Panc1 (cell line): Measurements from ENCODE around the gene CASP10. TPM values are rescaled to one million over a fixed set of nuclear protein-coding genes. Genes with fewer than 3 reads are reported as not detected.

Experiments used
- ATAC-seq: fragments of 200-7000 bp; cut with Tn5 transposase; 2 replicates; pipeline ENCODE4 v1.9.1; 2020; ENCODE audit warnings: mild to moderate bottlenecking, moderate library complexity
- BruUV-seq: library from RNA; stranded (reverse); fragments of 400-500 nt; replicated peaks from 2 replicates; lab custom pipeline; 2021; lab: Mats Ljungman, UMichigan
- CTCF ChIA-PET: fragments of 300-600 bp; sonication (Branson Sonifier 250); formaldehyde crosslinking; loops from one replicate; lab custom pipeline; 2022; ENCODE audit warnings: antibody characterized with exemption; lab: Charles Lee
- POLR2A ChIA-PET: fragments of 300-600 bp; sonication (Branson Sonifier 250); formaldehyde crosslinking; loops from one replicate; lab custom pipeline; 2022; ENCODE audit warnings: antibody characterized with exemption; lab: Charles Lee
- DNase-seq: peaks from one replicate; pipeline ENCODE4 v3.0.0-alpha.2; 2010; ENCODE audit warnings: low read depth, low spot score
- H3K27ac ChIP-seq: 2 replicates; pipeline ENCODE4 v1.5.1; 2011; ENCODE audit warnings: mild to moderate bottlenecking, low read length, inconsistent platforms
- H3K27me3 ChIP-seq: fragments of 200-500 bp; sonication (Bioruptor generic); 2 replicates; pipeline ENCODE4 v1.6.0; 2014; ENCODE audit warnings: low read length, inconsistent platforms; ENCODE audit not compliant: control insufficient read depth, insufficient read depth
- H3K36me3 ChIP-seq: fragments of 200-500 bp; sonication (Bioruptor generic); 2 replicates; pipeline ENCODE4 v1.5.1; 2014; ENCODE audit warnings: inconsistent platforms, mild to moderate bottlenecking, low read length, moderate library complexity; ENCODE audit not compliant: control insufficient read depth, insufficient read depth
- H3K4me1 ChIP-seq: 2 replicates; pipeline ENCODE4 v1.5.1; 2011; ENCODE audit warnings: inconsistent platforms, mild to moderate bottlenecking, low read length, moderate library complexity; ENCODE audit not compliant: control insufficient read depth, insufficient read depth
- H3K4me3 ChIP-seq, 2 experiments: 2 replicates each; pipeline ENCODE4 v1.5.1; 2011 to 2012; ENCODE audit warnings: low read depth in 2 of 2, low read length in 2 of 2, mild to moderate bottlenecking in 2 of 2, inconsistent platforms in 1 of 2, moderate library complexity in 1 of 2
- H3K9me3 ChIP-seq: fragments of 200-500 bp; sonication (Bioruptor generic); 2 replicates; pipeline ENCODE4 v1.5.1; 2014; ENCODE audit warnings: low read depth, mild to moderate bottlenecking, inconsistent platforms, low read length, moderate library complexity; ENCODE audit not compliant: control insufficient read depth, insufficient read depth
- CTCF ChIP-seq: fragments of 450-650 bp; IDR thresholded peaks from 2 replicates; pipeline ENCODE4 v1.5.1; 2017; ENCODE audit warnings: mild to moderate bottlenecking
- POLR2AphosphoS5 ChIP-seq: IDR thresholded peaks from 2 replicates; pipeline ENCODE4 v1.6.1; 2012; ENCODE audit warnings: mild to moderate bottlenecking, low read depth, low read length, moderate library complexity
- REST ChIP-seq, 2 experiments: IDR thresholded peaks; 2 replicates each; pipeline ENCODE4 v1.6.1; 2011 to 2012; ENCODE audit warnings: low read depth in 2 of 2, control low read depth in 1 of 2, low read length in 1 of 2, mild to moderate bottlenecking in 1 of 2, moderate library complexity in 1 of 2; ENCODE audit not compliant: insufficient read depth in 1 of 2
- SIN3A ChIP-seq: IDR thresholded peaks from 2 replicates; pipeline ENCODE4 v1.6.1; 2012; ENCODE audit warnings: low read depth, mild to moderate bottlenecking, low read length, moderate library complexity, borderline replicate concordance; ENCODE audit not compliant: insufficient read depth
- TCF7L2 ChIP-seq: IDR thresholded peaks from 2 replicates; pipeline ENCODE4 v1.6.1; 2011; ENCODE audit warnings: mild to moderate bottlenecking, low read depth, low read length, inconsistent platforms
- in situ Hi-C: cut with HindIII; loops from 2 replicates; pipeline ENCODE4 v1.10.0; 2016; ENCODE audit warnings: low sequenced_read_pairs, low pct_unique_long_range_greater_than_20kb
- intact Hi-C: fragments of 100-400 bp; cut with micrococcal nuclease; formaldehyde crosslinking; loops from one replicate; pipeline ENCODE4 v1.10.0; 2022; ENCODE audit not compliant: unreplicated experiment
- total RNA-seq: library from RNA; stranded (reverse); gene quantifications from one replicate; pipeline ENCODE4 v1.2.1, GENCODE V29; 2021; ENCODE audit not compliant: unreplicated experiment

CASP10 gene
- total RNA-seq, 1 experiment from 2014 or later, result 0.87 TPM

- no peak overlapping the region for H3K4me3 ChIP-seq
- TF ChIP-seq SIN3A, result no peak
- BruUV-seq, result no TSS peak
- CTCF ChIA-PET, result no interaction called here
- H3K27me3 ChIP-seq, result no peaks in the 10 kb centered on the region
- H3K36me3 ChIP-seq, result peaks cover 6% of the 10 kb centered on the region
- ATAC-seq, result no peak; the same call in 1 of the 2 replicates
- H3K9me3 ChIP-seq, result no peaks in the 10 kb centered on the region
- POLR2A ChIA-PET, result no interaction called here
- intact Hi-C loops (no loop called here), in situ Hi-C loops (no loop called here)
- H3K27ac ChIP-seq, result no peak overlapping the region
- DNase-seq, result no peak
- H3K4me1 ChIP-seq, result no peaks in the 10 kb centered on the region
These were observed 38.6 kb upstream of the CASP10 start for GRCh38 chr2:201144101-201145051.

- ChIA-PET CTCF (no interaction called here), POLR2A (no interaction called here)
- TF ChIP-seq SIN3A (no peak), REST (IDR thresholded peaks at IDR 0.05; ENCODE audit: insufficient read depth in 1 of 2, low read depth in 2 of 2, low read length in 1 of 2) (no peak), TCF7L2 (no peak), POLR2AphosphoS5 (no peak), CTCF (no peak)
- Histone ChIP-seq H3K4me1 (peaks cover 9% of the 10 kb centered on the region), H3K9me3 (no peaks in the 10 kb centered on the region), H3K27me3 (no peaks in the 10 kb centered on the region), H3K36me3 (peaks cover 4% of the 10 kb centered on the region; the same call in 1 of the 2 replicates), H3K27ac (no peak overlapping the region), H3K4me3 (no peak overlapping the region)
- ATAC-seq (no peak; the same call in 1 of the 2 replicates), DNase-seq (no peak)
- in situ Hi-C loops, result no loop called here
- intact Hi-C loops, result no loop called here
- no TSS peak for BruUV-seq
These were observed 34.4 kb upstream of the CASP10 start for GRCh38 chr2:201148434-201148990.
